ENCODE measurements around the gene ALPL. TPM values are rescaled to one million over a fixed set of nuclear protein-coding genes. Genes with fewer than 3 reads are reported as not detected.

Gene ALPL
- total RNA-seq, 1 experiment from 2014 or later = not detected

DNA sequence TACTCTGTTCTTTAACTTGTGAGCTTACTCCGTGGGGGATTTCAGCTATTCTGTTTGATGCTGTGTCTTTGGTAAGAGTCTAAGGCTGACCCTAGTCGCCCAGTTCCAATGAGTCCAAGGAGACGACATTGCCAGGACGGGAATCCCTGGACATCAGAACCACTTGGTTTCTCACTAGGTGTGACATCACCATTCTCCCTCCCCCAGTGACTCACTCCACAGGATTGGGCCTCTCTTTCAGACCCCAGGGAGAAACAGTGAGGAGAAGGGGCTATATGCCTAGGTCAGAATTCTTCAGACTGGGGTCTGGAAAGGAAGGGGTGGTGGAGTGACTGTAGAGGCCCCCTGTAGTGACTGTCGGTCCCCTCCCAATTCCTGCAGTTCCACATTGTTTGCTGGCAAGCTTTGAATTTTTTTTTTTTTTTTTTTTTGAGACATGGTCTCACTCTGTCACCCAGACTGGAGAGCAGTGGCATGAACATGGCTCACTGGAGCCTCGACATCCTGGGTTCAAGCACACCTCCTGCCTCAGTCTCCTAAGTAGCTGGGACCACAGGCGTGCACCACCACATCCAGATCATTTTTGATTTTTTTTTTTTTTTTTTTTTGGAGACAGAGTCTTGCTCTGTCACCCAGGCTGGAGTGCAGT lies 21.3 kb downstream of the ALPL start:
- DNase-seq (ENCODE audit: low spot score) = no peak

DNA sequence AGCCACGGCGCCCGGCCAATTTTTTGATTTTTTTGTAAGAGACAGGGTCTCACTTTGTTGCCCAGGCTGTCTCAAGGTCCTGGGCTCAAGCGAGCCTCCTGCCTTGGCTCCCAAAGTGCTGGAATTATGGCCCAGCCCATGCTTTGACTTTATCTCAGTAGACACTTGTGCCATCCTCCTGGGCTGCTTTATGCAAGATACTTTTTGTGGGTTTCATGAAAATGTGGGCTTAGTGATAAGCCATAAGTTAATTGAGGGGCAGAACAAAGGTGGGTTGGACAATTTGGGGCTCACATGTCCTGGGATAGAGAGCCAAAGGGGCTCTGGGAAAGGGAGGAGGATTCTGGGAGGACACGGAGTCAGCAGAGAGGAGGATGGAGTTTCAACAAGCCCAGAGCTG lies 22.0 kb downstream of the ALPL start:
- DNase-seq (ENCODE audit: low spot score) = no peak

DNA sequence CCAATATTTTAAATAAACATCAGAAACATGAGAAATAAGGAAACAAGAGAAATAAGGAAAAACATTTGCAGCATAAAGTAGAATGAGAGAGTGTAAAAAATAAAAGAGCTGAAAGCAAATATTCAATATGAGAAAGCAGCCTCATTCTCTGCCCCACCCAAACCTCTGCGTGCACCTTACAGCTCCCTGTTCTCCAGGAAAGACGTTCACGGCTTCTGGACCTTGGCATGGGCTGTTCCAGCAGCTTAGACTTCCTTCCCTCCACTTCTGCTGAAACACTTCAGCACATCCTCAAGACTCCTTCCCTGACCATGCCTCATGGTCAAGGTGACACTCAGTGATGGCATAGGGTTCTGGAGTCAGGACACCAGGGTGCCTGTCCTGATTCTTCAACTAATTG lies 23.3 kb downstream of the ALPL start:
- no peak for DNase-seq (ENCODE audit: low spot score)

DNA sequence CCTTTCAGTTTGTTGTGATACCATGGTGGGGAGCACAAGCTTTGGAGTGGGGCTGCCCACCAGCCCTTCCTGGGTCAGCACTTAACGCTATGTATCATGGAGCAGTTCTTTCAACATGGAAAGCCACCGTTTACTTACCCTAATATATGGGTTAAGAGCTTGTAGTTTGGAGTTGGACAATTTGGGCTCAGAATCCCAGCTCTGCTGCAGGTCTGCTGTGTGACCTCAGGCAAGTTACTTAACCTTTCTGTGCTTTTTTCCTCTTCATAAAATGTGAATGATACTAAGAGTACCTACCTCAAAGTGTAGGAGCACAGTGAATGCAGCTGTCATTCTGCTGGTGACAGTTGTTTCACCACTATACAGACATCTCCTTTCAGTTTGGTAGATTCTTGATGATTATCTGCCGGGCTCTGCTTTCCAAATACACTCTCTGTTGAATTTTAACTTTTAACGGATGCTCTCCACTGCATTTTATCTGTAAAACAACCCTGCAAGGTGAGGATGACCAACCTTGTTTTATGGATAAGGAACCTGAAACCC lies 23.8 kb downstream of the ALPL start:
- DNase-seq (ENCODE audit: low spot score) = no peak

DNA sequence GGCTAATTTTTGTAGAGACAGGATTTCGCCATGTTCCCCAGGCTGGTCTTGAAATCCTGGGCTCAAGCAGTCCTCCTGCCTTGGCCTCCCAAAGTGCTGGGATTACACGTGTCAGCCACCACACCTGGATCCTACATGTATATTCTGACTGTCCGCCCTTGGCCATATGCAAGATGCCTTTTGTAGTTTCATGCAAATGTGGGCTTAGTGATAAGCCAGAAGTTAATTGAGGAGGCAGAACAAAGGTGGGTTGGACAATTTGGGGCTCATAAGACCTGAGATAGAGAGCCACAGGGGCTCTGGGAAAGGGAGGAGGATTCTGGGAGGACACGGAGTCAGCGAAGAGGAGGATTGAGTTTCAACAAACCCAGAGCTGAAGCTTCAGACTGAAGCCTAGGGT lies 24.9 kb downstream of the ALPL start:
- DNase-seq (ENCODE audit: low spot score) = no peak

DNA sequence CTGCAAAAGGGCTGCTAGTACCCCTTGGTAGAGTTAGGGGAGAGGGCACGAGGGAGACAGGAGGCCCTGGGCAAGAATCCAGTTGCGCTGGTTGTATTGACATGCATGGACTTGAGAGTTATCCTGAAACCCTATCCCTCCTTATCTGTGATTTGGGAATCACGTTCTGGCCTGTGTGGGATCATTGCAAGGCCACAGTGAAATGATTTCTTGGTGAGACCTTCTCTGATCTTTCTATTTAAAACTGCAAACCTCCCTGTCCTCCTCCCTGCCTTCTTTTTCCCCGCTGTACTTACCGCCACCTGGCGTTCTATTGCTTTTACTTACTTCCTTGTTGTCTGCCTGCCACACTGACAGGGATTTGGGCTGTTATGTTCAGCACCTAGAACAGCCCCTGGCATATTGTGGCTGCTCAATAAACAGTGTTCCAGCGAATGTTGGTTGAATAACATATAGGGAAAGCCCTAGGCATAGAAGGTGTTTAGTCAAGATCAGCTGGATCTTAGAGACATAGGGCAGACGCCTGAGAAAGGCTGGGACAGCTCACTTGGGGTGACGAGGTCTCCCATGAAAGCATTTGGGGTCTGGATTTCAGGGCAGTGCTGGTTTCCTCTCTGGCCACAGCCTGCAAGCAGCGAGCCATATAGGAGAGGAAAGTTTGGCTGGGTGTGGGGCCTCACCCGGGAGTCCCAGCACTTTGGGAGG lies 25.6 kb downstream of the ALPL start:
- DNase-seq (ENCODE audit: low spot score) = peak; percentile 23

DNA sequence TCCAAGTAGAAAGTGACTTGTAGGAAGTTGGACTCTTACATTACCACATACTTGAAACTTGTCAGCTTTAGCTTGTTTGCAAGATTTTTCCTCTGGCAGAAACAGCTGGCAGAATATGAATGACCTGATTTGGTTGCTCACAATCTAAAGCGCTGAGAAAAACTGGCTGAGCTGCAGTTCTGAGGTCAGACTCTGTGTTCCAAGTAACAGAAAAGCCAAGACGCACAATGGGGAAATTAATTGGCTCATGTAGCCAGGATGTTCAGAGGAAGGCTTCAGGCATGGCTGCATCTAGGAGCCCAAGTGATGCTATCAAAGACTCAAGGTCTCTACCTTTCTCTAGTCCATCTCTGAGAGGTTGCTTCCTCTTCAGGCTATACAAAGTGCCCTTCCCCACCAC lies 27.0 kb downstream of the ALPL start:
- no peak for DNase-seq (ENCODE audit: low spot score)

DNA sequence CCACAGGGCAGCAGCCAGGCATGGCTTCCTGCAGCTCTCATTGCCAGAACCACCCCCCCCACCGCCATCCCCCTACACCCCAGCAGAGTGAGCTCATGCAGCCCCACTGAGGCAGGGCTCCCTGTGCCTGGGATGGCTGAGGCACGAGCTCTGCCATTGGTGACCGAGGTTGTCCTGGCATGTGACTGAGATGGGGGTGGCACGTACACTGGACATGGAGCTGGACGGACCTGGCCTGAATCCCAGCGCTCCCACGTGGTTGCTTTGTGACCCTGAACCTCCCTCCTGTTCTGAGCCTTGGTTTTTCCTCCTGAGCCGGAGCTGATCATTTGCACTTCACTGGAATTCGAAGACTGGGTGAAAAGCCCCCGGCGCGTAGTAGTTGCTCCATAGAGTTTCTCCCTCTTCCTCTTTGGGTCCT lies 28.3 kb downstream of the ALPL start:
- DNase-seq (ENCODE audit: low spot score) = no peak

DNA sequence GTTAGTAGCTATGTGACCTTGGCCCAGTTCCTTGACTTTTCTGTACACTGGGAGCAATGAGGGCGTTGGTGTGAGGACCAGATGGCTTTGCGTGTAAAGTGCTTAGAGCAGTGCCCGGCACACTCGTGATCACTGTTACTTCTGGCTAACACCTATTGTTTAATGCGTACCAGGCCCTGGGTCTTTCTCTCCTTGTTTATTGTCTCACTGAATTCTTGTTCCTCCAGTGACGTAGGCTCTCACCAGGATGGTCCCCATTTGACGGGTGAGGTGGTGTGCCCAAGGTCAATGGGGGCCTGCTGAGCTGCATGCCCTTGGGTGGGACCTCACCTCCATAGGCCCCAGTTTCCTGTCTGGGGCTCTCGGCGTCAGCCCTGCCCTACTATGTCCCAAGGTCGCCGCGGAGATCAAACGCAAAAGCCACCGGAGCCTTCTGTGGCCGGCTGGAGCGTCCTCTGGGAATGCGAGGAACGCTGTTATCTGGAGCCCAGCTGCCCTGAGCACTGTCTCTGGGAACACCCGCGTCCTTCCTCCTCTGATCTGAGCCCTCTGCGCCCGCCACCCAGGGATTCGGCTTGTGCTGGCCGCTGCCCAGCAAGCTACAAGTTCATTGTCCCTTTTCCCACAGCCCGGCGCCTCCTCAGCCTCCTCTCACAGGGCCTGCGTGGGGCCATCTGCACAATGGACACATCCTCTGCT lies 28.9 kb downstream of the ALPL start:
- no peak for DNase-seq (ENCODE audit: low spot score)

DNA sequence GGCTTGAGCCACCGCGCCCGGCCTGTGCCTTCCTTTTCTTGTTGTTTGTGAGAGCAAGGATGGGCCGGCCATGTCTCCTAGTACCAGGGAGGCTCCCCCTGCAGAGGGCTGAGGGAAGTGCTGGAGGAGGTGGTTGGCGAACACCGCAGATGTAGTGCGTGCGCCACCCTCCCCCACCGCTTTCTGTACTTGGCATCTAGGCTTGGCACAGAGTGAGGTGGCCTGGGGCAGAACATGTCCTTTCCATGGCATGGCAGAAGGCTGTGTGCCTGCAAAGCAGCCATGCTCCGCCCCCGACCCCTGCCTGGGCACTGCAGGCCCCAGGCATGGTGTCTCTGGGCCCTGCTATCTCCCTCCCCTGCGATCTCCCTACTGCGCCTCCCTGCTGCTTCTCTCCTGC lies 30.7 kb downstream of the ALPL start:
- no peak for DNase-seq (ENCODE audit: low spot score)

DNA sequence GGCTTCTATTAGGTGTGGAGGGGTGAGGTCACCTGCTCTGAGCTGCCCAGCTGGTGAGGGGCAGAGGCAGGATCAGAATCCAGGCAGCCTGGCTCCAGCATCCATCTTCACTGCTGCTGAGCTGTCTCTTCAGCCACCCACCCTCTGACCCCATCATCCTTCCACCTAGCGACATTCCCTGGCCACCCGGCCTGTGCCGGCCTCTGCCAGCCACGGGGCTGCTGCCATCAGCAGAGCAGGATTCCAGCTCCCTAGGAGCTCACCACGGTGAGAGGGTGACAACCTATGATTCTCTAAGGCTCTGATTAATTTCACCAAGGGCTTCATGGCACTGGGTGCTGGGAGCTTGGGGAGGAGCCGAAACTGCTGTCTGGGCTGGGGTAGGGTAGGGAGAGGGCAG lies 32.1 kb downstream of the ALPL start:
- DNase-seq (ENCODE audit: low spot score) = no peak

DNA sequence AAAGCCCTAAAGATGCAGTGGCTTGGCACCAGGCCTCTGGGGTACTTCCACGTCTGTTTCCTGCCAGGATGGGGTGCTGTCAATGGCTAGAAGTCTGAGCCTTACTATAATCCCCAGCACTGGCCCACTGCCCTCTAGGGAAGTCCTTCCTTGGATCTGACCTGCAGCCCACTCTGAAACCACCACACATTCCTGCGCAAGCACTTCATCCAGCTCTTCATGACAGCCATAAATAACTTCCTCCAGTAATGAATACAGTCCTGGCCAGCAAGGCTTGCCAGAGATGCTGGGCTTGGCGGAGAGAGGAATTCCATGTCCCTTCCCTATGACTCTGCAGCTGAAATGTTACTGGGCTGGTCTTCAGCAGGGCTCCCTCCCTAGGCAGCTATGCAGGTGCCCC lies 32.6 kb downstream of the ALPL start:
- DNase-seq (ENCODE audit: low spot score) = peak; percentile 72

DNA sequence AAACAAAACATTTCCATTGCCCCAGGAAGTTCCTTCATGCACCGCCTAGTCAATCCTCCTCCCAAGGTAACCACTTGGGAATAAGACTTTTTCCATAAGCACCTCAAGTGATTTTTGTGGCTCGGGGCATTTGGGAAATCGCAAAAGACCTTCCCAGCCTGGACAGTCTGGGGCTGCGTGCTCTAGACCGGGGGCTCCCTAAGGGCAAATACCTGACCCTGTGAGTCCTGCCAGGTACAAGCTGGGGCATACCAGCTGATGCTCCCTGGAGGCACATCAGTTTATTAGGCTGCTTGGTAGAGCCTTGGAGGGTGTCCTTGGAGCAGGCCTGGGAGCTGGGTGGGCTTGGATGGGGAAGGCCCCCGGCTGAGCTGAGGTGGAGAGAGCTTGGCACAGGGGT lies 34.4 kb downstream of the ALPL start:
- no peak for DNase-seq (ENCODE audit: low spot score)

DNA sequence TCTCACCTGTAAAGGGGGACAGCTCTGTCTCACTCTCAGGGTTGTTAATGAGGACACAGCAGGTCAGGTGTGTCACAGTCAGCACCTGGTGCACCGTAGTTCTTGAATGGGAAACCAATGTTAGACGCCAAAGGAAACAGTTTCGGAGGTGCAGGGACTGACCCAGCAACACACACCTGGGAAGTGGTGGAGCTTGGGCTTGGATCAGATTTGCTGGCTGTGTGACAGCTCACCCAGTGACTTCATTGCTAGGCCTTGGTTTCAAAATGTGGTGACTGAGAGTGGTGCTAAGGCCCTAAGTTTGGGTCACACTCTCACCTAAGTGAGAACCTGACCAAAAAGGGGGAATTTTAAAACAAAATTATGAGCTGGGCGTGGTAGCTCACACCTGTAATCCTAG lies 34.9 kb downstream of the ALPL start:
- no peak for DNase-seq (ENCODE audit: low spot score)

DNA sequence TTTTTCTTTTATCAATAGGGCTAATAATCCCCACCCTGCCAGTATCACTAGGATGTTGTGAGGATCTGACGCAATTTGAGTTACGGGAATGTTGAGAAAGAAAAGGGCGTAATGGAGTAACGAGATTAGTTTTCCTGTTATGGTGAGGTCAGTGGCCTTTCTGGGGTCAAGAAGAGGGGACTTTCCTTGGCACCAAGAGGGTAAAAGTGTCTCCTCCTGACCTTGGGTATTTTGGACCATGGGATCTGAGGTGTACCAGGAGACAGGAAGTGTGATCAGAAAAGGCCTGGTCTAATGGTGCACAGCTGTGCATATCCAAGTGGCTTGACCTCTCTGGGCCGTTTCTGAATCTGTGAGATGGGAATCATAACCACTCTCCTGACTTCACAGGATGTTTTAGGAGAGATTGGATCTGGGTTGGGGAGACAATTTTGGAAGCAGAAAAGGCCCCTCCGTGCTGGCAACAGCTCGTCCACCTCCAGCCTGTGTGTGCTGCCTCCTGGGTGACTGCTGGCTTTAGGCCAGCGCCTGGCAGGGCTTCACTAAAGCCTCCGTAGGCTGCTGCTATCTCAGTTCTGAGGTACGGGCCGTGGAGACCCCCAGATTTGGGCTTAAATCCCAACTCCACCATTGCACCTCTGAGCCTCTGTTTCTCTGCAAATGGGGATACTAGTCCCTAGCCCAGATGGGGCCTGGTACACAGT lies 37.1 kb downstream of the ALPL start:
- no peak for DNase-seq (ENCODE audit: low spot score)

DNA sequence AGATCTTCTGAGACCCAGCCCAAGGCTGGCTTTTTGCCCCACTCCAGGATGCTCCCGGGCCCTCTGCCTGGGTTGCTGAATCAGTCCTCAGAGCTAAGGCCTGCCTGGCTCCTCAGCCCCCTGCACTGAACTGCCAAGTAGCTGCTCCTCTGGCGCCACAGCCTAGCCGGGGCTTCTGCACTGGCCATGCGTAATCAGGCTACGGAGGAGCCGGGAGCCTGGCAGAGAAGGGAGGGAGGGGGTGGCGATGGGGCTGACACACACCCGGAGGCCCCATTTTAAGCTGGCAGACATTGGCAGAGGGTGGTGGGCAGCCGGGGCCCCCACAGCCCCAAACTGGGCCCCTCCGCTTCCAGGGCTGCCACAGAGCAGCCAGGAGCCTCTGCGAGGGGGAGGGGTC lies 38.7 kb downstream of the ALPL start:
- no peak for DNase-seq (ENCODE audit: low spot score)

DNA sequence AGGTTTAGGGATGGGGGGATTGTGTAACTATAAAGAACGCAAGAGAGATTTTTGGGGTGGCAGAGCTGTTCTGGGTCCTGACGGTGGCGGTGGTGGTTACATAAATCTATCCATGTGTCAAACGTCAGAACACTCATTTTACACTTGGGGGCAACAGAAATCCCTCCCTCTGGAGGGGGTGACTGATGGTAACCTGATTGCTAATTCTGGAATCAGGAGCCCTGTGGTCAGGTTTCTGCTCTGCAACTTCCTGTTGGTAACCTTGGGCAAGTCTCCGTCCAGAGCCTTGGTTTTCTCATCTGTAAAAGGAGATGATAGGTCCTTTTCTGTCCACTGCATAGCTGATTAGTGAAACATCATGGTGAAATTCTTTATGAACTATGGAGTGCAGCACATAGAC lies 40.9 kb downstream of the ALPL start:
- no peak for DNase-seq (ENCODE audit: low spot score)

DNA sequence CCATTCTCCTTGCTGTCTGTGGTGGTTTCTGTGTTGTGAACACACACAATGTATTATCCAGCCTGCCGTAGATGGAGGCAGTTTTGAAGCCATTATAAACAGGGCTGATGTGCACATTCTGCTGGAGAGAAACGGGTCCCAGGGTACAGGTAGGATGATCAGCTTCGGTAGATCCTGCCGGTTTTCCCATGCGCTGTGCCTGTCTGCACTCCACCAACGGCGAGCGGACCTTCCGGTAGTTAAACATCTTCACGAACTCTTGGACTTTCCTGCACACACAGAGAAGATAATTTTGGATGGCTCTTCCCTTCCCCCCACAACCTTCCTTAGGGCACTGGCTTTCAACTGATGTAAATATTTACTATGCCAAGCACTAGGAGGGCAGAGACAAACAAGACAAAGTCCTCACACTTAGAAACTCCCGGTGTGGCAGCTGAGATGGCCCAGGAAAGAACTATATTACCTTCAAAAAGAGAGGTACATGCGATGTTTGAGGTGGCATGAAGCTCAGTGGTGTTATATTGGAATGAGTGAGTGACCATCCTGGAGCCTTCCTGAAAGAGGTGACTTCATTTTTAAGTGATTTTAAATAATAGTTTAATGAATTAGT lies 41.7 kb downstream of the ALPL start:
- no peak for DNase-seq (ENCODE audit: low spot score)

DNA sequence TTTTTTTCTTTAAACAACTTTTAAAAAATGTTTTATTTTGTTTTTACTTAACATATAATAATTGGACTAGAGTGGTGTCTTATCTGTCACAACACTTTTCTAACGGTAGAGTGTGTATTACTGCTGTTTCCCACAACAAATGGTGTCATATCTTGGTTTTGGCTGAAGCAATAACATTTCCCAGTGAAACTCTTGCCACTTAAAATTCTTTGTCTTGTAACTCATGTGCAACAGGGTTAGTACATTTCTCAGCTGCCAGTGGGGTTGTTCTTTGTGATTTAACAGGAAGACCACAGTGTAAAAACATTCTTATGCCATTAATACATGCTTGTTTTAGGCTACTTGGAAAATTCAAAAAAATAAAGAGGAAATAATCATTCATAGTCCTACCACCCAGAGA lies 43.5 kb downstream of the ALPL start:
- DNase-seq (ENCODE audit: low spot score) = peak; percentile 56

DNA sequence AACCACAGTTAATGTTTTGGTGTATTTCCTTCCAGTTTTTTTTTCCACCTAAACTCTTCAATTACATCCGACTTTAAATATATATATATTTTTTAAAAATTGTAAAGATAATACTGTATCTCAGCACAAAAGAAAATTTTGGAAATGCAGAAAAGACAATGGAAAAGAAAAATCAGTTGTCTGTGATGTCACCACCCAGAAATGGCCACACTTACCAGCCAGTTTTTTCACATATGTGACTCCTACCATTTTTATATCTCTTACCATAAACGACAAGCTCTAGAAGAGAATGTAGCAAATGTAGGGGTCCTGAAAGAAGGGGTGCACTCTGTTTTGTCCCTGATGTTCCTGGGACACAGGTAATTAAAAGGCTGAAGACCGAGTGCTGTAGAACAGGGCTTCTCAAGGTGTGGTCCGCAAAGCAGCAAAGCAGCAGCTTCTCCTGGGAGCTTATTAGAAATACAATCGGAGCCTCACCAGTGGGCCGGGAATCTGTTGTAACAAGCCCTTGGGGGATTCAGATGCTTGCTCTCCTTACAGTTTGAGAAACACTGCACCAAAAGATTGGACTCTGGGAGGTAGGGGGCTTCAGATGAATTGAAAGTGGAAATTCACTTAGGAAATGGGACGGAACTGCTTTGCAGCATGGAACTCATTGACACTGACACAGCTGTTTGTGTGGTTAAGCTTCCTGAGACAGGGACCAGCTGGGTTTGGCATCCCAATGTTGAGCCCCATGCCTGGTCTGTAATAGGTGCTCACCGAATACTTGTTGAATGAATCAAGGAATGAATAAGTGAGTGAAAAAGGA lies 44.1 kb downstream of the ALPL start:
- no peak for DNase-seq (ENCODE audit: low spot score)

Data from A172 (cell line).